IPS DF 6.9 (cell line): ENCODE data around the gene GALNT18.

Source experiments
- DNase-seq: peaks from one replicate; pipeline ENCODE4 v3.0.0-alpha.2; 2013; ENCODE audit warnings: low read depth, low spot score
- H3K27ac ChIP-seq: one replicate; pipeline ENCODE4 v1.5.1; 2013; ENCODE audit warnings: low read length, control low read depth
- H3K27me3 ChIP-seq: 2 replicates; pipeline ENCODE4 v1.6.1; 2013; ENCODE audit warnings: mild to moderate bottlenecking, low read length; ENCODE audit not compliant: control insufficient read depth, insufficient read depth
- H3K36me3 ChIP-seq: 2 replicates; pipeline ENCODE4 v1.6.1; 2013; ENCODE audit warnings: low read length; ENCODE audit not compliant: control insufficient read depth, insufficient read depth
- H3K4me1 ChIP-seq: 2 replicates; pipeline ENCODE4 v1.6.1; 2013; ENCODE audit warnings: low read length; ENCODE audit not compliant: control insufficient read depth, insufficient read depth
- H3K4me3 ChIP-seq: 2 replicates; pipeline ENCODE4 v1.5.1; 2013; ENCODE audit warnings: mild to moderate bottlenecking, low read length
- H3K9me3 ChIP-seq: 2 replicates; pipeline ENCODE4 v1.6.1; 2013; ENCODE audit warnings: low read length, inconsistent platforms; ENCODE audit not compliant: control insufficient read depth, insufficient read depth
- WGBS: extraction: QIAGEN DNeasy Blood & Tissue Kit; methylation state at CpG from one replicate; pipeline ENCODE4 v1.1.7; 2013; ENCODE audit warnings: mixed read lengths, missing lambda C conversion rate; ENCODE audit not compliant: insufficient read length, insufficient coverage; 5-methylcytosine and 5-hydroxymethylcytosine counted together

The GALNT18 gene

GRCh38 chr11:11311169-11311568 is 310.6 kb downstream of the GALNT18 start:
- H3K27ac ChIP-seq = no peak overlapping the region

GRCh38 chr11:11309906-11310305 is 311.9 kb downstream of the GALNT18 start:
- no peak for DNase-seq

More at GRCh38 chr11:11311169-11311568, 310.6 kb downstream of the GALNT18 start:
- no peaks in the 10 kb centered on the region for H3K9me3 ChIP-seq
- no peak overlapping the region for H3K4me3 ChIP-seq
- H3K27me3 ChIP-seq = no peaks in the 10 kb centered on the region
- H3K36me3 ChIP-seq = no peaks in the 10 kb centered on the region
- no peak for DNase-seq
- WGBS = no CpG with 5 or more reads among the region's 3 CpGs
- H3K4me1 ChIP-seq = no peaks in the 10 kb centered on the region

GRCh38 chr11:11308249-11308648 is 313.6 kb downstream of the GALNT18 start:
- H3K27ac ChIP-seq = no peak overlapping the region
- H3K4me1 ChIP-seq = no peaks in the 10 kb centered on the region
- H3K27me3 ChIP-seq = no peaks in the 10 kb centered on the region; the same call in 1 of the 2 replicates
- DNase-seq = no peak
- WGBS = no CpG with 5 or more reads among the region's 1 CpG
- H3K36me3 ChIP-seq = no peaks in the 10 kb centered on the region
- no peaks in the 10 kb centered on the region for H3K9me3 ChIP-seq
- no peak overlapping the region for H3K4me3 ChIP-seq

More at GRCh38 chr11:11309906-11310305, 311.9 kb downstream of the GALNT18 start:
- H3K27ac ChIP-seq = no peak overlapping the region
- no CpG with 5 or more reads among the region's 2 CpGs for WGBS
- no peaks in the 10 kb centered on the region for H3K9me3 ChIP-seq
- no peaks in the 10 kb centered on the region for H3K36me3 ChIP-seq
- H3K27me3 ChIP-seq = no peaks in the 10 kb centered on the region; the same call in 1 of the 2 replicates
- no peak overlapping the region for H3K4me3 ChIP-seq
- H3K4me1 ChIP-seq = no peaks in the 10 kb centered on the region

DNA sequence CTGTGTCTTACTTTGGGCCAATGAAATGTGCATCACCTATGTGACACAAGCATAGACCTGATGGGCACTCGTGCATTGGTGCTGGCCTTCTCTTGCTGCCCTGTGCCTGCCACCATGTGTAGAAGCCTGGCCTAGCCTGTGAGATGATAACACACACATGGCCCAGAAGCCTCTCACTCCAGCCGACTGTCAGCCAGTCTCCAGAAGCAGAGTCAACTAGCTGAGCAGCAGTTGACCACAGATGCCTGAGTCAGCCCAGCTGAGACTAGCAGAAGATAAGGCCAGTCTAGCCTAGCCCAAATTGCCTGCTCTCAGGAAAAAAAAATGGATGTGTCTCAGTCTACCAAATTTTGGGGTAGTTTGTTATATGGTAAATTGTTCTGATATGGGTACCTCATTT is 314.9 kb downstream of the GALNT18 start:
- no peaks in the 10 kb centered on the region for H3K4me1 ChIP-seq
- DNase-seq = no peak
- WGBS = no CpG with 5 or more reads among the region's 2 CpGs
- no peaks in the 10 kb centered on the region; the same call in 1 of the 2 replicates for H3K27me3 ChIP-seq
- no peak overlapping the region for H3K27ac ChIP-seq
- no peaks in the 10 kb centered on the region for H3K36me3 ChIP-seq
- no peaks in the 10 kb centered on the region for H3K9me3 ChIP-seq
- no peak overlapping the region for H3K4me3 ChIP-seq

GRCh38 chr11:11304550-11304949 is 317.3 kb downstream of the GALNT18 start:
- no CpG with 5 or more reads among the region's 7 CpGs for WGBS
- no peak for DNase-seq
- H3K9me3 ChIP-seq = no peaks in the 10 kb centered on the region
- H3K27ac ChIP-seq = no peak overlapping the region
- H3K4me3 ChIP-seq = no peak overlapping the region
- H3K4me1 ChIP-seq = no peaks in the 10 kb centered on the region
- H3K27me3 ChIP-seq = no peaks in the 10 kb centered on the region; the same call in 1 of the 2 replicates
- no peaks in the 10 kb centered on the region for H3K36me3 ChIP-seq

GRCh38 chr11:11302565-11302964 is 319.2 kb downstream of the GALNT18 start:
- no peaks in the 10 kb centered on the region for H3K36me3 ChIP-seq
- no peak for DNase-seq
- H3K27me3 ChIP-seq = no peaks in the 10 kb centered on the region; the same call in 1 of the 2 replicates
- WGBS = no CpG with 5 or more reads among the region's 10 CpGs
- no peaks in the 10 kb centered on the region for H3K9me3 ChIP-seq
- no peak overlapping the region for H3K4me3 ChIP-seq
- H3K27ac ChIP-seq = no peak overlapping the region
- H3K4me1 ChIP-seq = no peaks in the 10 kb centered on the region

GRCh38 chr11:11301212-11301611 is 320.6 kb downstream of the GALNT18 start:
- H3K36me3 ChIP-seq = no peaks in the 10 kb centered on the region
- no CpG with 5 or more reads among the region's 6 CpGs for WGBS
- H3K4me3 ChIP-seq = no peak overlapping the region
- no peaks in the 10 kb centered on the region; the same call in 1 of the 2 replicates for H3K27me3 ChIP-seq
- DNase-seq = no peak
- no peaks in the 10 kb centered on the region for H3K9me3 ChIP-seq
- H3K27ac ChIP-seq = no peak overlapping the region
- no peaks in the 10 kb centered on the region for H3K4me1 ChIP-seq

- no peak for DNase-seq
- H3K9me3 ChIP-seq = no peaks in the 10 kb centered on the region
- H3K27me3 ChIP-seq = no peaks in the 10 kb centered on the region
- no peaks in the 10 kb centered on the region for H3K36me3 ChIP-seq
- H3K27ac ChIP-seq = no peak overlapping the region
- H3K4me1 ChIP-seq = no peaks in the 10 kb centered on the region
- no CpG with 5 or more reads among the region's 6 CpGs for WGBS
- H3K4me3 ChIP-seq = no peak overlapping the region
Measured at GRCh38 chr11:11297578-11297977, 324.2 kb downstream of the GALNT18 start.

- Histone ChIP-seq H3K27ac (no peak overlapping the region), H3K4me3 (no peak overlapping the region), H3K27me3 (no peaks in the 10 kb centered on the region), H3K36me3 (no peaks in the 10 kb centered on the region), H3K9me3 (no peaks in the 10 kb centered on the region), H3K4me1 (no peaks in the 10 kb centered on the region)
- no CpG with 5 or more reads among the region's 3 CpGs for WGBS
- no peak for DNase-seq
Measured at GRCh38 chr11:11296434-11296833, 325.4 kb downstream of the GALNT18 start.

- Histone ChIP-seq H3K27ac (no peak overlapping the region), H3K4me1 (no peaks in the 10 kb centered on the region), H3K9me3 (no peaks in the 10 kb centered on the region), H3K4me3 (no peak overlapping the region), H3K27me3 (no peaks in the 10 kb centered on the region), H3K36me3 (no peaks in the 10 kb centered on the region)
- no CpG with 5 or more reads among the region's 3 CpGs for WGBS
- DNase-seq = no peak
Measured at GRCh38 chr11:11294551-11294855, 327.3 kb downstream of the GALNT18 start.

DNA sequence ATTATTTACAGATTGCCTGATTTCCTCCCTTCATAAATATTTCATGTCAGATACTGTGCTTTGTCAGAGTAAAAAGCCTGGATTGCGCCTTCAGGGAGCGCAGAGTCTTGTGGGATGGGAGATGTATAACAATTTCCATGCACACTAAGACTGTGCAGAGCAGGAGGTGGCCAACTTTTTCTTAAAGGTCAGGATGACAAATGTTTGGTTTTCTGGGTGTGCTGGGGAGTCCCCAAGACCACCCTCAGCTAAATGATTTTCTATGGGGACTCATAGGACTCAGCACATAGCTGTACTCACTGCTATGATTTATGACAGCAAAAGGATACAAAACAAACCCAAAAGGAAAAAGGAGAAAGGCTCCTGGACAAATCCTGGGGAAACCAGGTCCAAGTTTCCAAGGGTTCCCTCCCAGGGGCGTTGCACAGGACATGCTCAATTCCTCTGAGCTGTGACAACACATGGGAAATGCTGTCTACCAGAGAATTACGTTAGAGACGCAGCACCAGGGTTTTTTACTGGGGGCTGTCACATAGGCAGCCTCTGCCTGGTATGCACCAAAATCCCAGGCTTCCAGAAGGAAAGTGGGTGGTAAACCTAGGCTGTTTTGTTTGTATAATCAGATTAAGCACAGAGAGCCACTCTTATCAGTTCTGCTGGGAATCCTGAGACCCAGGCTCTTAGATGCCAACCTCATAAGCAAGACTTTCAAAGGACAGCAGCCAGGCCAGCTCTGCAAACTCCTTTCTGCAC is 327.8 kb downstream of the GALNT18 start:
- WGBS = no CpG with 5 or more reads among the region's 5 CpGs
- H3K27ac ChIP-seq = no peak overlapping the region
- no peaks in the 10 kb centered on the region for H3K9me3 ChIP-seq
- DNase-seq = no peak
- no peaks in the 10 kb centered on the region for H3K27me3 ChIP-seq
- no peak overlapping the region for H3K4me3 ChIP-seq
- H3K4me1 ChIP-seq = no peaks in the 10 kb centered on the region
- H3K36me3 ChIP-seq = no peaks in the 10 kb centered on the region
